Gastroesophageal sphincter (tissue), 4 donors: ENCODE measurements around the gene ARGLU1. TPM values are rescaled to one million over a fixed set of nuclear protein-coding genes. Genes with fewer than 3 reads are reported as not detected.

Source experiments
- ATAC-seq: fragments of 150-250 bp; one replicate; pipeline ENCODE4 v1.9.1; 2016; ENCODE audit warnings: mild to moderate bottlenecking, moderate library complexity
- H3K27ac ChIP-seq, 4 donors: fragments of 200-600 bp; sonication (generic) in 3 of 4; 1 replicate in 3 of 4; 2 replicates in 1 of 4; pipeline ENCODE4 v1.5.1; 2016 to 2019
- H3K27me3 ChIP-seq: fragments of 200-600 bp; sonication (generic); one replicate; pipeline ENCODE4 v1.5.1; 2019
- H3K36me3 ChIP-seq, 2 donors: fragments of 200-600 bp; sonication (generic); one replicate each; pipeline ENCODE4 v1.5.1; 2019; ENCODE audit warnings: control low read depth in 1 of 2
- H3K4me1 ChIP-seq, 3 donors: fragments of 200-600 bp; sonication (generic); 1 replicate in 2 of 3; 2 replicates in 1 of 3; pipeline ENCODE4 v1.5.1; 2016 to 2019; ENCODE audit warnings: control low read depth in 2 of 3
- H3K4me3 ChIP-seq, 2 donors: fragments of 200-600 bp; sonication (generic); one replicate each; pipeline ENCODE4 v1.5.1; 2019; ENCODE audit warnings: mild to moderate bottlenecking in 1 of 2, moderate library complexity in 1 of 2
- H3K9me3 ChIP-seq, 3 donors: fragments of 200-600 bp; sonication (generic); one replicate each; pipeline ENCODE4 v1.5.1; 2017 to 2019; ENCODE audit warnings: control low read depth in 2 of 3
- CTCF ChIP-seq, 4 experiments: fragments of 200-600 bp in 2 of 4; fragments of 450-650 bp in 2 of 4; sonication (generic) in 1 of 4; IDR thresholded peaks; one replicate each; pipeline ENCODE4 v1.5.1; 2017 to 2019; ENCODE audit warnings: antibody characterized with exemption in 4 of 4, mild to moderate bottlenecking in 2 of 4, moderate library complexity in 2 of 4
- EP300 ChIP-seq: sonication (generic); formaldehyde crosslinking; IDR thresholded peaks from one replicate; pipeline ENCODE4 v1.6.1; 2017; ENCODE audit warnings: antibody characterized with exemption, mild to moderate bottlenecking
- POLR2A ChIP-seq, 2 donors: fragments of 450-650 bp; IDR thresholded peaks; one replicate each; pipeline ENCODE4 v1.6.1; 2017; ENCODE audit warnings: antibody characterized with exemption in 2 of 2, mild to moderate bottlenecking in 2 of 2, moderate library complexity in 1 of 2
- POLR2AphosphoS5 ChIP-seq: sonication (generic); formaldehyde crosslinking; IDR thresholded peaks from one replicate; pipeline ENCODE4 v1.6.1; 2017; ENCODE audit warnings: antibody characterized with exemption
- WGBS, 2 donors: methylation state at CpG; one replicate each; pipeline ENCODE4 v1.1.5; 2018; ENCODE audit warnings: low coverage in 1 of 2; 5-methylcytosine and 5-hydroxymethylcytosine counted together
- total RNA-seq, 4 donors: library from RNA; depleted of rRNA; stranded (reverse); fragments of >200 nt; gene quantifications; one replicate each; pipeline ENCODE4 v1.1.0, GENCODE V29; 2016

The ARGLU1 gene
- total RNA-seq, 4 donors from 2014 or later, result 25.5 to 140 (median 73.5) TPM

GRCh38 chr13:106533101-106533942, 34.6 kb downstream of the ARGLU1 start:
- H3K27me3 ChIP-seq, result no peaks in the 10 kb centered on the region
- H3K4me1 ChIP-seq, result peaks cover 0 to 62% (median 0%) of the 10 kb centered on the region in 3 donors
- peak; percentile 66 for ATAC-seq
- H3K36me3 ChIP-seq, result no peaks in the 10 kb centered on the region
- H3K27ac ChIP-seq, result peak overlapping the region; percentile 11 to 89 (median 81)
- WGBS, 2 donors, result 4 to 9% methylated on average over 17 to 24 of the region's 44 CpGs
- H3K9me3 ChIP-seq, result no peaks in the 10 kb centered on the region
- no peak for TF ChIP-seq EP300
- TF ChIP-seq POLR2A (IDR thresholded peaks at IDR 0.05), result no peak
- peak; percentile 13 to 88 (median 46) for TF ChIP-seq CTCF (IDR thresholded peaks at IDR 0.05)
- peak; percentile 8 for TF ChIP-seq POLR2AphosphoS5
- peak overlapping the region; percentile 56 to 62 for H3K4me3 ChIP-seq

GRCh38 chr13:106532111-106532929, 35.6 kb downstream of the ARGLU1 start:
- peaks cover 0 to 72% (median 0%) of the 10 kb centered on the region in 3 donors for H3K4me1 ChIP-seq
- TF ChIP-seq EP300 (no peak), CTCF (IDR thresholded peaks at IDR 0.05) (no peak), POLR2A (IDR thresholded peaks at IDR 0.05) (no peak), POLR2AphosphoS5 (no peak)
- H3K27ac ChIP-seq, result peak overlapping the region; percentile 51 to 89 (median 76)
- peak overlapping the region; percentile 56 to 62 for H3K4me3 ChIP-seq
- 19 to 34% methylated on average over 16 to 18 of the region's 18 CpGs for WGBS, 2 donors
- H3K36me3 ChIP-seq, result no peaks in the 10 kb centered on the region
- ATAC-seq, result no peak
- no peaks in the 10 kb centered on the region for H3K27me3 ChIP-seq
- H3K9me3 ChIP-seq, result no peaks in the 10 kb centered on the region

GRCh38 chr13:106530980-106531481, 36.9 kb downstream of the ARGLU1 start:
- WGBS, 2 donors, result 66 to 71% methylated on average over 7 to 8 of the region's 8 CpGs
- Histone ChIP-seq H3K9me3 (no peaks in the 10 kb centered on the region), H3K4me3 (peak overlapping the region in 1 of 2 donors; percentile 62), H3K27ac (peak overlapping the region in 3 of 4 donors; percentile 8 to 86 (median 13)), H3K4me1 (peaks cover 0 to 65% (median 0%) of the 10 kb centered on the region in 3 donors), H3K27me3 (no peaks in the 10 kb centered on the region), H3K36me3 (no peaks in the 10 kb centered on the region)
- TF ChIP-seq CTCF (IDR thresholded peaks at IDR 0.05), result no peak
- ATAC-seq, result no peak

- Histone ChIP-seq H3K27me3 (no peaks in the 10 kb centered on the region), H3K9me3 (no peaks in the 10 kb centered on the region), H3K27ac (peak overlapping the region in 1 of 4 donors; percentile 86), H3K36me3 (no peaks in the 10 kb centered on the region), H3K4me3 (peak overlapping the region in 1 of 2 donors; percentile 62), H3K4me1 (peaks cover 0 to 62% (median 0%) of the 10 kb centered on the region in 3 donors)
- TF ChIP-seq EP300 (no peak), POLR2AphosphoS5 (peak; percentile 30), CTCF (IDR thresholded peaks at IDR 0.05) (no peak), POLR2A (IDR thresholded peaks at IDR 0.05) (no peak)
- 92 to 96% methylated on average over 11 of the region's 11 CpGs for WGBS, 2 donors
- ATAC-seq, result no peak
Observed at GRCh38 chr13:106530171-106530851, 37.6 kb downstream of the ARGLU1 start.
